ENCODE measurements around the gene SIX2.

SIX2 gene

DNA sequence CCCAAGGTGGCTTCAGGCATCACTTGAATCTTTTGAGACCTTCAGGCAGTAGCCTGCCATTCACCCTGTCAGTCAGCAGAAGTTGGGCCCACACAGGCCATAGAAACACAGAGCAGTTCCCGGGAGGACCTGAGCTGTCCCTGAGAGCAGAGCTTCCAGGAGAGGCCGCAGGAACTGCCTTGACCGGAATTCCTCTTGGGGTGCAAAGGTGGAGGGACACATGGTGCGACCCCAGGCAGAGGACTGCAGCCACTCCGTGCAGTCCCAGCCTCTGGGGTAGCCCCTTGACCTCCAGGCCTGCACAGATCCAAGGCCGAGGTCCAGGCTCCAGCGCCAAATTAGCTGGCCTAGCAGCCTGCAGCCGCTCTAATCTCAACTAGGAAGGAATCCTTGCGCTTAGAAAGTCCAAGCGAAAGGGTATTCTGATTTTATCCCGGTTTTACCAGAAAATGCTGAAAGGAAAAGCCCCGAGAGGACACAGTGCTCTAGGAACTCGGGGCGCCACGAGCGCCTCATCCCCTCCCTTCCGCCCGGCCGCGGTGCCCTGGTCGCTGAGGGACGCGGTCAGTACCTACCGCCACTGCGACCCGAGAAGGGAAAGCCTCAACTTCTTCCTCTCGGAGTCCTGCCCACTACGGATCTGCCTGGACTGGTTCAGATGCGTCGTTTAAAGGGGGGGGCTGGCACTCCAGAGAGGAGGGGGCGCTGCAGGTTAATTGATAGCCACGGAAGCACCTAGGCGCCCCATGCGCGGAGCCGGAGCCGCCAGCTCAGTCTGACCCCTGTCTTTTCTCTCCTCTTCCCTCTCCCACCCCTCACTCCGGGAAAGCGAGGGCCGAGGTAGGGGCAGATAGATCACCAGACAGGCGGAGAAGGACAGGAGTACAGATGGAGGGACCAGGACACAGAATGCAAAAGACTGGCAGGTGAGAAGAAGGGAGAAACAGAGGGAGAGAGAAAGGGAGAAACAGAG, 5.4 kb downstream of the SIX2 start:
- intact Hi-C loops (cut with DNase I), result no loop called here
- peak in 2 of 10 donors; percentile 51 to 56 for DNase-seq

DNA sequence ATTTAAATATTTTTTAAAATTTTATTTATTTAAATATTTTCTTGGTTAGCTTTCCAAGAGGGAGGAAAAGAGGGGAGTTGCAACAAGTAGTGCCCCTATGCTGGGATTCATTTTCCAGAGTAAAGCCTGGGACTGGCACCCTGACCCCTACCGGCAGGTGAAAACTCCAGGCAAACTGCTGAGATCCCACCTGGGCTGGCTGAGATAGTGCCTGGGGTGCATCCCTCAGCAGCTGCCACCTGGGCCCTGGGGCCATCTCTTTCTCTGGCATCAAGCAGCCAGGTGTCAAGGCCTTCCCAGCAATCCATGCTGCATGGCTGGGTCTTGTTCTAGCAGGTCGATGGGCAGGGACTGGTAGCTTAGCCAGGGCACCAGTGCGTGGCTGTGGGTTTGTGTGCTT, 6.6 kb downstream of the SIX2 start:
- intact Hi-C loops (cut with DNase I), result no loop called here
- DNase-seq, result peak in 1 of 10 donors; percentile 64

DNA sequence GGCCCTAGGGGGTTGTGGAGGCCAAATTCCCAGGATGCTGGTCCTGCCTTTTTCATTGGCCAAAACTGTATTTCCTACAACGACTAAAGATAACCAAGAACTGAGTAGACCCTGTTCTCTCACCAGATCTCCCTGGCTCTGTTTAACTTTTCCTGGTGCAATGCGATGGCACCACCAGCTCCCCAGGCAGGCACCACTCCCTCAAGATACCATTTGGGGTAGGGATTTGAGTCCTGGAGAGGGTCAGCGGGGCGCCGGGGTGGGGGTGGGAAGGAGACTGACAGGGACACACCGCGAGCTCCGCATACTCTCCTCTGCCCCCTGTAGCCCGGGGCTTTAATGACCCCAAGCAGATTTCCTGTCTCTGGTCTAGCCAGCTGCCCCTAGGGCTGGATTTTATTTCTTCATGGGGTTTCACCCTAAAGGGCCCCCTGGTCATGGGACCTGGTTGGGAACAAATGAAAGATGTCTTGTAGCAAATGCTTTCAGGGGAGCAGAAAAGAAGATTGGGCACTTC, 7.3 kb downstream of the SIX2 start:
- intact Hi-C loops (cut with DNase I), result no loop called here
- DNase-seq, result no peak

DNA sequence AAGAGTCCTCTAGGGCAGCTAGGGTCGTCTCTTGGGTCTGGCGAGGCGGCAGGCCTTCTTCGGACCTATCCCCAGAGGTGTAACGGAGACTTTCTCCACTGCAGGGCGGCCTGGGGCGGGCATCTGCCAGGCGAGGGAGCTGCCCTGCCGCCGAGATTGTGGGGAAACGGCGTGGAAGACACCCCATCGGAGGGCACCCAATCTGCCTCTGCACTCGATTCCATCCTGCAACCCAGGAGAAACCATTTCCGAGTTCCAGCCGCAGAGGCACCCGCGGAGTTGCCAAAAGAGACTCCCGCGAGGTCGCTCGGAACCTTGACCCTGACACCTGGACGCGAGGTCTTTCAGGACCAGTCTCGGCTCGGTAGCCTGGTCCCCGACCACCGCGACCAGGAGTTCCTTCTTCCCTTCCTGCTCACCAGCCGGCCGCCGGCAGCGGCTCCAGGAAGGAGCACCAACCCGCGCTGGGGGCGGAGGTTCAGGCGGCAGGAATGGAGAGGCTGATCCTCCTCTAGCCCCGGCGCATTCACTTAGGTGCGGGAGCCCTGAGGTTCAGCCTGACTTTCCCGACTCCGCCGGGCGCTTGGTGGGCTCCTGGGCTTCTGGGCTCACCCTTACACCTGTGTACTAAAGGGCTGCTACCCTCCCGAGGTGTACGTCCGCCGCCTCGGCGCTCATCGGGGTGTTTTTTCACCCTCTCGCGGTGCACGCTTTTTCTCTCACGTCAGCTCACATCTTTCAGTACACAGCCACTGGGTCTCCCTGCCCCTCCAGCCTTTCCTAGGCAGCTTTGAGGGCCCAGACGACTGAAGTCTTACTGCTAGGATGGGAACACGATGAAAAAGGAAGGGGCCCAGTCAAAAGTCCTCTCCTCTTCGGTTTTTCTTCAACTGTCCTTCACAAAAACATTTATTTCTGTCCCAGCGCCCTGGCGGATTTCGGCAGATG, 8.1 kb downstream of the SIX2 start:
- intact Hi-C loops (cut with DNase I), result no loop called here
- peak in 1 of 10 donors; percentile 85 for DNase-seq

DNA sequence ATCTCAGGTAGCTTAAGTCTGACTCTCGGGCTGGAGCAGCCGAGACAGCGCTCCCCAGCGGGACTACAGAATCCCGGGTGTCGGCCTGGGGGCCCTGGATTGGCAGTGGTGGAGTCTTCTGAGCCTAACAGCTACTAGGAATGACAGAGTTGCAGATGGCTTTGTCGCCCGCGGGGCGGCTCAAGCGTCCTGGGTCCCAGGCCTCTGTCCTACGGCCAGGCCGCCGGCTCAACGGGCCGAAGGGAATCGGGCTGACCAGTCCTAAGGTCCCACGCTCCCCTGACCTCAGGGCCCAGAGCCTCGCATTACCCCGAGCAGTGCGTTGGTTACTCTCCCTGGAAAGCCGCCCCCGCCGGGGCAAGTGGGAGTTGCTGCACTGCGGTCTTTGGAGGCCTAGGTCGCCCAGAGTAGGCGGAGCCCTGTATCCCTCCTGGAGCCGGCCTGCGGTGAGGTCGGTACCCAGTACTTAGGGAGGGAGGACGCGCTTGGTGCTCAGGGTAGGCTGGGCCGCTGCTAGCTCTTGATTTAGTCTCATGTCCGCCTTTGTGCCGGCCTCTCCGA, 8.8 kb downstream of the SIX2 start:
- DNase-seq, result peak in 1 of 10 donors; percentile 61
- intact Hi-C loops (cut with DNase I), result no loop called here

DNA sequence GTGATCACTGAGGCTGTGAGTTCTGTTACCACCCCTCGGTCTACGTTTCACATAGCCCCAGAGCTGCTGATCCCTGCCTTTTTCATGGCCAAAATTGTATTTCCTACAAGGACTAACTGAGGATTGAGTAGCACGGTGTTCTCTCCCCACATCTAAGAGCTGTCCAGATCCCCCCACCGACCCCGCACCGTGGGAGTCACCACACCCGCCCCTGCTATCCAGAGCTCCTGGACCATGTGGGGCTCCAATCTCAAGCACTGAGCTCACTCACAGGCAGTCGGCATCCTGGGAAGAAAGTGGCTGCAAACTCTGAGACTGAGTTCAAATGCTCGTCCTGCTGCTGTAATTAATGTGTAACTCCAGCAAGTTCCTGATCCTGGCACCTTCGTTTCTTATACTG, 9.7 kb downstream of the SIX2 start:
- intact Hi-C loops (cut with DNase I), result no loop called here
- DNase-seq, result peak in 1 of 10 donors; percentile 52

DNA sequence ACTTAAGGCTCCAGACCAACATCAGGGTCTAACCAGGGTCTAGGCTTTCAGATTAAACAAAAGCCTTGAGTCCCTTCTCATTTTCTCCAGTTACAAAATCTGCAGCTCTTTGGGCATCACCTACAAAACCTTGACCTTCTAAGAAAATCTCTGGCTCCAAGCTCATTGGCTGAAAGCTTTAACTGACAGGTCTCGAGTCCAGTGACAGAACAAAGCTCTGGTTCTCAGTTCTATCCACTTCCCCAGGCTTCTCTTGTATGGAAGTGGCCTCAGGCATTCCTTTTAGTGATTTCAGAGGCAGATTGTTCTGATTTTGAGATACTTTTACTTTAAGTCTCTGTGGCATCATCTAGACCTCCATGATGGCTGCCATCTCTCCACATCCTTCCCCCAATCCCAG, 11.3 kb downstream of the SIX2 start:
- intact Hi-C loops (cut with DNase I), result no loop called here
- no peak for DNase-seq

DNA sequence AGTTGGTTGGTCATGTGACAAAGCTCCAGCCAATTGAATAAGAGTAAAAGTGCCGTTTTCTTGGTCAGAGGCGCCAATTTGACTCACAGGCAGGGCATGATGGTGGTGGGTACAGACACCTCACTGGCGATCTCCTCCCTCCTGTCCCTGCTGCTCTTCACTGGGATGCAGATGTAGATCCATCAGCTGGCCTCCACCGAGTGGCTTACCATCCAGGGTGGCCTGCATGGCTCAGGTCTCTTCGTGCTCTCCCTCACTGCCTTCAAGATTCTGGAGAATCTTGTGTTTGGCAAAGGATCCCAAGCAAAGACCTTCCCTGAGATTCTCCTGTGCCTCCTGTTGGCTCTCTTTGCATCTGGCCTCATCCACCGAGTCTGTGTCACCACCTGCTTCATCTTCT, 12.9 kb downstream of the SIX2 start:
- intact Hi-C loops (cut with DNase I), result no loop called here
- DNase-seq, result peak in 1 of 10 donors; percentile 12

DNA sequence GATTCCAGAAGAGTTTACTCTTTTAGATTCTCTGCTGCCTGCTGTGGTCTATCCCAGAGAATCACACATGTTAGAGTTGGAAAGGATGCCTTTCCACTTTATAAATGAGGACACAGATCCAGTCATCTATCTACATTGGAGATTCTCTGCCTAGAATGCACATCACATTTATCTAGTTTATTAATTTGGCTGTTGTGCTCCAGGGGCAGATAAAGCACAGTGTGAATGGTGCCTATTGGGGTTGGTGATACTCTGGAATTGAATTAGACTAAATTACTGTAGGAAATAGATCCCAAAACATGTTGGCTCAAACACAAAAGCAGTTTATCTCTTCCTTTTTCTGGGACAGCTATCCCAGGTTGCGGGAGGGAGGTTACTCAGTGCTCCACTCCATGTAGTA, 14.9 kb downstream of the SIX2 start:
- no peak for DNase-seq

DNA sequence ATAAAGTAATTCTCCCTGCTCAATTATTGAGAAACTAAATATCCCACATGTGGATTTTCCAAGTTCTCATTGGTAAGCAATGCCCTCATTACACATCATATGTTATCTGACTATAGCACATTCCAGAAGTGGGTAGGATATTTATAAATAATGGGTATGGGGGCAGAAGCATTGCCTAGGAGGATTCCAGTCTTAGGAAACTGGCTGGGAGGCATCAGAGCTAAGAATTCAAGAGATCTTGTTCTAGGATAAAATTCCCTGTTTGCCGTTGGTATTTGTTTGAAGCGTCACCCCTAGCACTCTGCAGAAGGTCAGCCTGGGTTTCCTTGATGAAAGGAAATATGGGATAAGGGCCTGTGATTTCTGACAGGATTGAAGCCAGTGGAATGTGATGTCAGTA, 20.1 kb downstream of the SIX2 start:
- intact Hi-C loops (cut with DNase I), result no loop called here
- DNase-seq, result no peak

More for the DNA sequence above, 14.9 kb downstream of the SIX2 start:
- intact Hi-C loops (cut with DNase I), result no loop called here

DNA sequence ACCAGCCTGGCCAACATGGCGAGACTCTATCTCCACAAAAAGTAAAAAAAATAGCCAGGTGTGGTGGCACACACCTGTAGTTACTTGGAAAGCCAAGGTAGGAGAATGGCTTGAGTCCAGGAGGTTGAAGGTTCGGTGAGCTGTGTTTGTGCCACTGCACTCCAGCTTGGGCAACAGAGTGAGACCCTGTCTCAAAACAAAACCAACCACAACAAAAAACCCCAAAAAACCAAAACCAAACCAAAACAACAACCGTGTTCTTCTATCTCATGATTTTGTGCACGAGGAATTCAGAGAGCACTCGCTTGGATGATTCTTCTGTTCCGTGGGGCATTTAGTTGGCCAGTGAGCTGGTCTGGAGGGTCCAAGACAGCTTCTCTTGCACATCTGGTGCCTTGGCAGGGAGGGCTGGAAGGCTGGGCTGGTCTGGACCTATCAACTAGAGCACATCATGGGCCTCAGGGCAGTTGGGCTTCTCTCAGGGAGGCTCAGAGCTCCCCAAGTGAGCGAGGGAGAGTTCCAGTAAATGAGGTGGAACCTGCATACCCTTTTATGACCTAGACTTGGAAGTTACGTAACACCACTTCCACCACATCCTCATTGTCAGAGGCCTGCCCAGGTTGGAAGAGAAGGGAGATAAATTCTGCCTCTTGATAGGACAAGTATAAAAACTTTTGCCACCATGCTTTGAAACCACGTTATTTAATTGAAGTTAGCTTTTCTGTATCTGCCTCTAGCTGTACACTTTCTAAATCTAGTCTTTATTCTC, 25.2 kb downstream of the SIX2 start:
- intact Hi-C loops (cut with DNase I), result loop anchor here (5.0 kb wide), 1 partner anchor 593 kb away; no protein-coding TSS in a partner anchor
- DNase-seq, result peak in 1 of 10 donors; percentile 48

DNA sequence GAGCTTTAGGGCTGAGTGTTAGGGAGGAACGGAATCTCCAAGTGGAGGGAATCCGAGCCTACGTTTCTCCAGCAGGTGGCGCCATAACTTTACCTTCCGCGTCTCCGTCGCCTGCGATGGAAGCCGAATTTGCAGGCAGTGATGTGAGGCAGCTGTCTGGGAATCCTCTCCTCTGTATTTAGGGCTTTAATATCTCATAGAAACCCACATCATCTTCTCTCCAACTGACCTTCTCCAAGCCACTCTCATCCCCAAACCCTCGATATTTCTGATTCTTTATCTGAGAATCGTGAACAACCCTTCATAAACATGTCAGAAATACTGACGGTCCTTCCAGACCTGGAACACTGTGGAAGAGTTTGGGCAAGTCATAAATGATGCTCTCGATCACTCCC, 27.5 kb downstream of the SIX2 start:
- DNase-seq, result peak; percentile 53 to 97 (median 83)
- intact Hi-C loops (cut with DNase I), result loop anchor here (1.0 to 5.0 kb wide), 2 partner anchors 513 to 596 kb away; no protein-coding TSS in a partner anchor

DNA sequence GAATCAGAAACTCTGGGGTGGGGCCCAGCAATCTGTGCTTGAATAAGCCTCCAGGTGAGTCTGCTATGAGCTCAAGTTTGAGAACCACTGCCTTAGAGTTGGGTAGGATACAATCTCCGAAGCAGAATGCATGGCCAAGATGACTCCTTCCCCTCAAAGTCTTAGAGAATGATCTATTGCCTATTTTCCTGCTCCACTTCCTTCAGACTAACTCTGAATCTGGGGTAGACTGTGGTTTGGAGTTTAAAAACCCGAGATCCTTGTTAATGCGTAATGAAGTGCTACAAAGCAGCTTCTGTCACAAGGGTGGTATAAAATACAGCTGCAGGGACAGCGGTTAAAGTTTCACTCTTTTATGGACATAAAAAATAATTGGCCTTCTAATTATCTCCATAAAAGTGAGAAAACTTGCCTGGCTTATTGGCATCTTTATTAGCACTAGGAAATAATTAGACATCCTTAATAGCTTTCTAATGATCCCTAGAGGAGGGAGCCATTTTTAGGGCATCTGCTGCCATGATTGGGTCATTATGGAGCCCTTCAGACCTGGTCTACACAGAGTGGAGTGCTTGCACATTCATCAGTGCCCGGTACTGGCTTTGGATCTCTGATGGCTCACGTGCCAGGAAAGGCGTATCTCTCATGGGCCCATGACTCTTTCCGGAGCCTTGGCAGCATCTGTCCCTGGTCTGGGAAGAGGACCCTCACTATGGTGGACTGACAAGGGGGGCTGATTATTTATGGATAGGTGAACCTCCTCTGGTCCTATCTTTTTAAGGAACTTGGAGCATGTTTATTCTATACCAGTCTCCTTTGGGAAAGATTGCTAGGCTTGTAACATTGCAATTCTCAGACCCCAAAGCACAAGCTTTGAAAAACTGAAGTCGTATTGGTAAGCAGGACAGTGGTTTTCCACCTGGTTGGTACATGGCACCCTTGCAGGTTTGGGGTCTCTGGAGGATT, 28.2 kb downstream of the SIX2 start:
- no peak for DNase-seq
- intact Hi-C loops (cut with DNase I), result loop anchor here (1.0 to 5.0 kb wide), 2 partner anchors 513 to 596 kb away; no protein-coding TSS in a partner anchor

DNA sequence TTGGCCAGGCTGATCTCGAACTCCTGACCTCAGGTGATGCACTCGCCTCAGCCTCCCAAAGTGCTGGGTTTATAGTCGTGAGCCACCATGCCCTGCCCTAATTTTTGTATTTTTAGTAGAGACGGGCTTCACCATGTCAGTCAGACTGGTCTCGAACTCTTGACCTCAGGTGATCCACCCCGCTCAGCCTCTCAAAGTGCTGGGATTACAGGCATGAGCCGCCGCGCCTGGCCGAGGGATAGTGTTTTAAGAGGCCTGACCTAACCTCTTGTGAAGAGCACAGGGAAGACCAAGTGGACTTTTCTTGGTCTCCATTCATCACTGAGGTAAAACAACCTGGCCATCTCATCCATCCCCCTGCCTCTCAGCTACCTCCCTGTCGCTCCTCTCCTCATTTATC, 29.7 kb downstream of the SIX2 start:
- DNase-seq, result no peak
- intact Hi-C loops (cut with DNase I), result no loop called here

DNA sequence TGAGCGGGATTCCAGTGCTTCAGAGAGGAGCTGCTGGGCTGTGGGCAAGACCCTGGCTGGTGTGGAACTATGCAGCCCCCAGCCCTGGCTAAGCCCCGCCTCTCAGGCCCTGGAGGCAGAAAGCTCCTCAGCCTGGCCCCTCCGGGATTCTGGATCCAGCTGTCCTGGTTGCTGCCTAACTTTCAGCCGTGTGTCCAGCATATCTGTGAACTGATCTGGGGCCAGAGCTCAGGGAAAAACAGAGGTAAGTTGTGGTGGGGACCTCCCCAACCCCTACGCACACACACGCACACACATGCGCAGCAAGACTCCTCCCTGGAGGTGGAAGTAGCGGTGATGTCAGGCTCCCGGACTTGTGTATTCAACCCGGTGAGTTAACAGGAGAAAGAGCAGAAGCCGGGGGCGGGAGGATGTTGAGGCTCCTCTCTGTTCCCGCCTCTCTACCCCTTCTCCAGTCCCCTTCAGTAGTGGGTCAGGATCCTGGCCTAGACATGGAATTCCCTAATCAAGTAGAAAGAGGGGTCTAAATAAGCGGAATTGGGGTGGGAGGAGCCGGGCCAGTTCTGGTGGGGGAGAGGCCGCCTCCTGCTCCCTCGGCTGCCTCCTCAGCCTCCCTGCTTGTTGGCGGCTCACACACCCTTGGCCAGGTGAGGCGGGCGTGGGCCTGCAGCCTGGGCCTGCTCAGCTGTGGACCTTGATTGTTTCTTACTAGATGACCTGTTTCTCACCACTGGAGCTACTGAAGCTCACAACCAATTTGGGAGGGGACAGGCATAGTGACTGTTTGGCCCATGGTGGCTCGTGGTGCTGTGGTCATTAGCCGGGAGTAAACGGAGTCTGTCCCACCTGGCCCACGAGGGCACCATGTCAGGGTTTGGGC, 33.4 kb downstream of the SIX2 start:
- intact Hi-C loops (cut with DNase I), result no loop called here
- DNase-seq, result no peak

DNA sequence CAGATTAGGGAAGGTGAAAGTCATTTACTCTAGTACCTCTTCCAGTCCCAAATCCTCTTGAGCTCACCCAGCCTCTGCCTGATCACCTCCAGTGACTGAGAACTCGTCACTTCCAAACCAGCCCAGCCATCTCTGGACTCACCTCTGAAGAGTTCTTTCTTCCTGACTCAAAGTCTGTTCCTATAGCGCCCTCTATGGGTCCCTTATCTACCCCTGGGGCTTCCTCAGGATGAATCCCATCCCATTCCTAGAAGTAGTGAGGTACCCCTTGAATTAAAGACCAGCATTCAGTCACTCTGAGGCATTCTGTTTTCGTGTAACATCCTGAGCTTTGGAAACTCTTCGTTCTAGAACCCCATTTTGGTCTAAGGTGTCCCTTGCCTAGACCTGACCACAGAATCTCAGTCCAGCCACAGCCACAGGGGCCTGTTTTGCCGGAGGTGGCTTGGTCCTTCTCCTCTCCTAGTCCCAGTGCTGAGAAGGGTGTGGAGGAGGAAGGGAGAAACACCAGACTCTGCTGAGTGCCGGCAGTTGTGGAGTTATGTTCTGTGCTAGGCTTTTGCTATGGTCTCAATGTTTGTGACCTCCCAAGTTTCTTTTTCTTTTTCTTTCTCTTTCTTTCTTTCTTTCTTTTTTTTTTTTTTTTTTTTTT, 35.1 kb downstream of the SIX2 start:
- DNase-seq, result no peak
- intact Hi-C loops (cut with DNase I), result no loop called here
